H9 (cell line): ENCODE results near the gene EFCC1. TPM values are rescaled to one million over a fixed set of nuclear protein-coding genes. Genes with fewer than 3 reads are reported as not detected.

ENCODE experiments used
- DNase-seq: peaks from one replicate; pipeline ENCODE4 v3.0.0-alpha.2; 2017
- H2AFZ ChIP-seq: one replicate; pipeline ENCODE4 v1.6.1; 2013; ENCODE audit warnings: mild to moderate bottlenecking, low read length, control low read depth, moderate library complexity
- H2AK5ac ChIP-seq: 2 replicates; pipeline ENCODE4 v1.6.1; 2013; ENCODE audit warnings: low read length, control low read depth, mixed read lengths; ENCODE audit not compliant: insufficient read length
- H2BK120ac ChIP-seq: one replicate; pipeline ENCODE4 v1.6.1; 2013; ENCODE audit warnings: low read depth, mild to moderate bottlenecking, low read length, control low read depth, inconsistent platforms; ENCODE audit not compliant: poor library complexity, severe bottlenecking
- H2BK12ac ChIP-seq: 2 replicates; pipeline ENCODE4 v1.6.1; 2013; ENCODE audit warnings: low read length, control low read depth, mixed read lengths, low read depth; ENCODE audit not compliant: insufficient read length
- H2BK15ac ChIP-seq: 2 replicates; pipeline ENCODE4 v1.6.1; 2013; ENCODE audit warnings: low read depth, low read length, control low read depth
- H2BK20ac ChIP-seq: one replicate; pipeline ENCODE4 v1.6.1; 2013; ENCODE audit warnings: low read depth, mild to moderate bottlenecking, low read length, control low read depth, inconsistent platforms; ENCODE audit not compliant: poor library complexity, severe bottlenecking
- H2BK5ac ChIP-seq: 2 replicates; pipeline ENCODE4 v1.6.1; 2013; ENCODE audit warnings: low read length, control low read depth, mixed read lengths; ENCODE audit not compliant: insufficient read length
- H3K14ac ChIP-seq: 2 replicates; pipeline ENCODE4 v1.6.1; 2013; ENCODE audit warnings: low read length, control low read depth; ENCODE audit not compliant: insufficient read depth
- H3K18ac ChIP-seq: 2 replicates; pipeline ENCODE4 v1.6.1; 2013; ENCODE audit warnings: low read depth, mild to moderate bottlenecking, mixed read lengths, low read length, control low read depth; ENCODE audit not compliant: insufficient read length
- H3K23ac ChIP-seq: 2 replicates; pipeline ENCODE4 v1.6.1; 2013; ENCODE audit warnings: low read length, control low read depth, mixed read lengths, low read depth; ENCODE audit not compliant: insufficient read length
- H3K23me2 ChIP-seq: 2 replicates; pipeline ENCODE4 v1.6.1; 2013; ENCODE audit warnings: low read depth, mild to moderate bottlenecking, mixed read lengths, low read length, control low read depth; ENCODE audit not compliant: insufficient read length, poor library complexity, severe bottlenecking
- H3K27ac ChIP-seq: 2 replicates; pipeline ENCODE4 v1.5.1; 2013; ENCODE audit warnings: low read length, control low read depth, mixed read lengths, low read depth; ENCODE audit not compliant: insufficient read length
- H3K27me3 ChIP-seq: 2 replicates; pipeline ENCODE4 v1.6.1; 2013; ENCODE audit warnings: low read length, control low read depth, inconsistent platforms; ENCODE audit not compliant: insufficient read depth
- H3K4ac ChIP-seq: 2 replicates; pipeline ENCODE4 v1.6.1; 2013; ENCODE audit warnings: low read depth, mild to moderate bottlenecking, control low read depth, inconsistent platforms, low read length, moderate library complexity
- H3K4me1 ChIP-seq: 2 replicates; pipeline ENCODE4 v1.6.1; 2013; ENCODE audit warnings: low read length, control low read depth, inconsistent platforms; ENCODE audit not compliant: insufficient read depth
- H3K4me2 ChIP-seq: 2 replicates; pipeline ENCODE4 v1.6.1; 2013; ENCODE audit warnings: low read length, control low read depth, mixed read lengths; ENCODE audit not compliant: insufficient read length, insufficient read depth
- H3K56ac ChIP-seq: 2 replicates; pipeline ENCODE4 v1.6.1; 2013; ENCODE audit warnings: low read depth, mild to moderate bottlenecking, mixed read lengths, low read length, control low read depth; ENCODE audit not compliant: insufficient read length
- H3K79me1 ChIP-seq: 2 replicates; pipeline ENCODE4 v1.6.1; 2013; ENCODE audit warnings: low read depth, mild to moderate bottlenecking, moderate library complexity, low read length, control low read depth, inconsistent platforms; ENCODE audit not compliant: insufficient read depth, poor library complexity, severe bottlenecking
- H3K79me2 ChIP-seq: 2 replicates; pipeline ENCODE4 v1.6.1; 2013; ENCODE audit warnings: low read length, control low read depth, inconsistent platforms; ENCODE audit not compliant: insufficient read depth
- H3K9ac ChIP-seq: 2 replicates; pipeline ENCODE4 v1.6.1; 2013; ENCODE audit warnings: low read length, control low read depth, mixed read lengths; ENCODE audit not compliant: insufficient read length; ENCODE audit errors: extremely low read depth
- H3K9me3 ChIP-seq: one replicate; pipeline ENCODE4 v1.6.1; 2013; ENCODE audit warnings: low read depth, low read length, inconsistent platforms; ENCODE audit not compliant: control insufficient read depth
- H3T11ph ChIP-seq: one replicate; pipeline ENCODE4 v1.6.1; 2013; ENCODE audit warnings: mild to moderate bottlenecking, low read length, control low read depth, inconsistent platforms
- H4K20me1 ChIP-seq: one replicate; pipeline ENCODE4 v1.6.1; 2013; ENCODE audit not compliant: control insufficient read depth, insufficient read length, insufficient read depth
- H4K5ac ChIP-seq: 2 replicates; pipeline ENCODE4 v1.6.1; 2013; ENCODE audit warnings: low read depth, mild to moderate bottlenecking, mixed read lengths, low read length, control low read depth; ENCODE audit not compliant: insufficient read length
- H4K8ac ChIP-seq: replicated peaks from 2 replicates; pipeline ENCODE4 v1.6.1; 2013; ENCODE audit warnings: low read length, control low read depth, mixed read lengths, low read depth; ENCODE audit not compliant: insufficient read length
- H4K91ac ChIP-seq: 2 replicates; pipeline ENCODE4 v1.6.1; 2013; ENCODE audit warnings: low read depth, mild to moderate bottlenecking, moderate library complexity, mixed read lengths, low read length, control low read depth; ENCODE audit not compliant: insufficient read length
- H3K27ac Mint-ChIP-seq, 3 experiments: 2 replicates in 2 of 3; 3 replicates in 1 of 3; pipeline ENCODE4 v1.8.0; 2020 to 2021; ENCODE audit warnings: mixed read lengths in 3 of 3, mild to moderate bottlenecking in 1 of 3, moderate library complexity in 1 of 3
- H3K27me3 Mint-ChIP-seq: 2 replicates; pipeline ENCODE4 v1.8.0; 2021; ENCODE audit warnings: low read depth, mild to moderate bottlenecking, moderate library complexity, mixed read lengths
- H3K36me3 Mint-ChIP-seq, 3 experiments: 2 replicates in 2 of 3; 3 replicates in 1 of 3; pipeline ENCODE4 v1.8.0; 2020 to 2021; ENCODE audit warnings: low read depth in 3 of 3, mixed read lengths in 3 of 3; ENCODE audit not compliant: insufficient read depth in 1 of 3
- H3K4me1 Mint-ChIP-seq, 2 experiments: 2 replicates each; pipeline ENCODE4 v1.8.0; 2020; ENCODE audit warnings: mixed read lengths in 2 of 2
- H3K4me3 Mint-ChIP-seq, 2 experiments: 2 replicates in 1 of 2; 3 replicates in 1 of 2; pipeline ENCODE4 v1.8.0; 2020 to 2021; ENCODE audit warnings: mild to moderate bottlenecking in 2 of 2, mixed read lengths in 2 of 2, moderate library complexity in 1 of 2
- H3K9me3 Mint-ChIP-seq, 2 experiments: 2 replicates in 1 of 2; 3 replicates in 1 of 2; pipeline ENCODE4 v1.8.0; 2020; ENCODE audit warnings: mild to moderate bottlenecking in 2 of 2, mixed read lengths in 2 of 2, moderate library complexity in 1 of 2
- WGBS: extraction: QIAGEN DNeasy Blood & Tissue Kit; methylation state at CpG from one replicate; pipeline ENCODE4 v1.1.7; 2013; ENCODE audit warnings: missing lambda C conversion rate, low lambda C conversion rate, mixed read lengths; ENCODE audit not compliant: insufficient read length; ENCODE audit errors: extremely low coverage; 5-methylcytosine and 5-hydroxymethylcytosine counted together
- total RNA-seq: library from RNA; stranded (reverse); gene quantifications from 2 replicates; pipeline ENCODE4 v1.2.1, GENCODE V29; 2021
- TF ChIP-seq, protein P1 (sequence below): fragments of 200-600 bp; sonication (generic); conservative IDR thresholded peaks from 3 replicates; pipeline ENCODE4 v1.8.0; 2021; ENCODE audit warnings: antibody characterized with exemption, mild to moderate bottlenecking

The EFCC1 gene
- total RNA-seq, 1 experiment from 2014 or later: 0.09 TPM

DNA sequence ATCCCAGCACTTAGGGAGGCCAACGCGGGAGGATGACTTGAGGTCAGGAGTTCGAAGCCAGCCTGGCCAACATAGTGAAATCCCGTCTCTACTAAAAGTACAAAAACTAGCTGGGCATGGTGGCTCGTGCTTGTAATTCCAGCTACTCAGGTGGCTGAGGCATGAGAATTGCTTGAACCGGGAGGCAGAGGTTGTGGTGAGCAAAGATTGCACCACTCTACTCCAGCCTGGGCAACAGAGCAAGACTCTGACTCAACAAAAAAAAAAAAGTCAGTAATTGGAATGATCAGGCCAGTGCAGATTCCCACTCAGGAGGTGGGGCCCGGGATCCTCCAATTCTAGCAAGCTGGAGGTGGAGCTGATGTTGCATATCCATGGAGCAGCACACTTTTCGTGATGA, 12.8 kb upstream of the EFCC1 start:
- Histone ChIP-seq H3K4me1 (no peaks in the 10 kb centered on the region; the same call in 1 of the 2 replicates), H4K5ac (no peak overlapping the region), H3K9me3 (no peaks in the 10 kb centered on the region), H2AK5ac (no peak overlapping the region), H4K20me1 (no peaks in the 10 kb centered on the region), H3K23ac (no peak overlapping the region), H2BK15ac (no peak overlapping the region), H3K18ac (no peak overlapping the region), H3K4me2 (no peak overlapping the region), H3K56ac (no peak overlapping the region), H3K9ac (no peak overlapping the region), H2BK120ac (no peak overlapping the region), H2BK20ac (no peak overlapping the region), H3K23me2 (peaks cover 4% of the 10 kb centered on the region), H3K27me3 (peaks cover 4% of the 10 kb centered on the region; the same call in 1 of the 2 replicates), H3K27ac (no peak overlapping the region), H3K14ac (no peak overlapping the region), H4K8ac (no peak overlapping the region), H2BK12ac (no peak overlapping the region), H2AFZ (no peak overlapping the region), H4K91ac (no peak overlapping the region), H2BK5ac (no peak overlapping the region), H3K79me2 (no peaks in the 10 kb centered on the region), H3T11ph (no peak overlapping the region), H3K79me1 (no peaks in the 10 kb centered on the region), H3K4ac (no peak overlapping the region)
- Mint-ChIP-seq H3K36me3 (no peaks in the 10 kb centered on the region; a peak in 1 of 7 replicates), H3K27ac (no peak overlapping the region), H3K27me3 (peaks cover 19% of the 10 kb centered on the region), H3K4me3 (no peak overlapping the region; a peak in 1 of 5 replicates), H3K4me1 (peaks cover 13 to 22% of the 10 kb centered on the region in 2 experiments), H3K9me3 (no peaks in the 10 kb centered on the region)
- TF ChIP-seq, protein P1, sequence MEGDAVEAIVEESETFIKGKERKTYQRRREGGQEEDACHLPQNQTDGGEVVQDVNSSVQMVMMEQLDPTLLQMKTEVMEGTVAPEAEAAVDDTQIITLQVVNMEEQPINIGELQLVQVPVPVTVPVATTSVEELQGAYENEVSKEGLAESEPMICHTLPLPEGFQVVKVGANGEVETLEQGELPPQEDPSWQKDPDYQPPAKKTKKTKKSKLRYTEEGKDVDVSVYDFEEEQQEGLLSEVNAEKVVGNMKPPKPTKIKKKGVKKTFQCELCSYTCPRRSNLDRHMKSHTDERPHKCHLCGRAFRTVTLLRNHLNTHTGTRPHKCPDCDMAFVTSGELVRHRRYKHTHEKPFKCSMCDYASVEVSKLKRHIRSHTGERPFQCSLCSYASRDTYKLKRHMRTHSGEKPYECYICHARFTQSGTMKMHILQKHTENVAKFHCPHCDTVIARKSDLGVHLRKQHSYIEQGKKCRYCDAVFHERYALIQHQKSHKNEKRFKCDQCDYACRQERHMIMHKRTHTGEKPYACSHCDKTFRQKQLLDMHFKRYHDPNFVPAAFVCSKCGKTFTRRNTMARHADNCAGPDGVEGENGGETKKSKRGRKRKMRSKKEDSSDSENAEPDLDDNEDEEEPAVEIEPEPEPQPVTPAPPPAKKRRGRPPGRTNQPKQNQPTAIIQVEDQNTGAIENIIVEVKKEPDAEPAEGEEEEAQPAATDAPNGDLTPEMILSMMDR: no peak
- whole genome bisulfite sequencing: no CpG with 5 or more reads among the region's 8 CpGs
- no peak for DNase-seq
